Tibial nerve (tissue), 4 donors: ENCODE results near the gene FAM227B. TPM values are rescaled to one million over a fixed set of nuclear protein-coding genes. Genes with fewer than 3 reads are reported as not detected.

Experiments
- DNase-seq, 2 donors: peaks; one replicate each; pipeline ENCODE4 v3.0.0-alpha.2; 2019; ENCODE audit warnings: low spot score in 2 of 2
- H3K27ac ChIP-seq, 4 donors: fragments of 200-600 bp; sonication (generic) in 3 of 4; one replicate each; pipeline ENCODE4 v1.5.1; 2017 to 2019; ENCODE audit warnings: mild to moderate bottlenecking in 1 of 4
- H3K27me3 ChIP-seq, 2 donors: fragments of 200-600 bp; sonication (generic) in 1 of 2; one replicate each; pipeline versions ENCODE4 v1.5.1 to v1.6.0; 2017 to 2019
- H3K36me3 ChIP-seq, 3 donors: fragments of 200-600 bp; sonication (generic); one replicate each; pipeline ENCODE4 v1.5.1; 2018 to 2019
- H3K4me1 ChIP-seq, 4 donors: fragments of 200-600 bp; sonication (generic) in 3 of 4; one replicate each; pipeline ENCODE4 v1.5.1; 2017 to 2019
- H3K4me3 ChIP-seq, 4 donors: fragments of 200-600 bp; sonication (generic) in 3 of 4; one replicate each; pipeline ENCODE4 v1.5.1; 2017 to 2019; ENCODE audit warnings: mild to moderate bottlenecking in 1 of 4, moderate library complexity in 1 of 4
- H3K9me3 ChIP-seq, 4 donors: fragments of 200-600 bp; sonication (generic) in 3 of 4; one replicate each; pipeline ENCODE4 v1.5.1; 2017 to 2019
- EP300 ChIP-seq, 2 donors: sonication (generic); formaldehyde crosslinking; IDR thresholded peaks; one replicate each; pipeline ENCODE4 v1.6.1; 2017; ENCODE audit warnings: antibody characterized with exemption in 2 of 2, mild to moderate bottlenecking in 1 of 2
- POLR2A ChIP-seq, 2 donors: fragments of 450-650 bp; IDR thresholded peaks; one replicate each; pipeline ENCODE4 v1.6.1; 2017; ENCODE audit warnings: antibody characterized with exemption in 2 of 2, mild to moderate bottlenecking in 2 of 2, moderate library complexity in 2 of 2
- WGBS, 2 donors: methylation state at CpG; one replicate each; pipeline ENCODE4 v1.1.5; 2018; 5-methylcytosine and 5-hydroxymethylcytosine counted together
- total RNA-seq, 4 donors: library from RNA; depleted of rRNA; stranded (reverse); fragments of >200 nt; gene quantifications; one replicate each; pipeline ENCODE4 v1.1.0, GENCODE V29; 2016
- TF ChIP-seq, protein P1 (sequence below), 5 experiments: fragments of 200-600 bp in 3 of 5; fragments of 450-650 bp in 2 of 5; sonication (generic) in 3 of 5; IDR thresholded peaks; one replicate each; pipeline ENCODE4 v1.5.1; 2016 to 2019; ENCODE audit warnings: antibody characterized with exemption in 5 of 5, mild to moderate bottlenecking in 3 of 5, moderate library complexity in 2 of 5

FAM227B gene
- total RNA-seq, 4 donors from 2014 or later = 2.1 to 14.2 (median 7.7) TPM

DNA sequence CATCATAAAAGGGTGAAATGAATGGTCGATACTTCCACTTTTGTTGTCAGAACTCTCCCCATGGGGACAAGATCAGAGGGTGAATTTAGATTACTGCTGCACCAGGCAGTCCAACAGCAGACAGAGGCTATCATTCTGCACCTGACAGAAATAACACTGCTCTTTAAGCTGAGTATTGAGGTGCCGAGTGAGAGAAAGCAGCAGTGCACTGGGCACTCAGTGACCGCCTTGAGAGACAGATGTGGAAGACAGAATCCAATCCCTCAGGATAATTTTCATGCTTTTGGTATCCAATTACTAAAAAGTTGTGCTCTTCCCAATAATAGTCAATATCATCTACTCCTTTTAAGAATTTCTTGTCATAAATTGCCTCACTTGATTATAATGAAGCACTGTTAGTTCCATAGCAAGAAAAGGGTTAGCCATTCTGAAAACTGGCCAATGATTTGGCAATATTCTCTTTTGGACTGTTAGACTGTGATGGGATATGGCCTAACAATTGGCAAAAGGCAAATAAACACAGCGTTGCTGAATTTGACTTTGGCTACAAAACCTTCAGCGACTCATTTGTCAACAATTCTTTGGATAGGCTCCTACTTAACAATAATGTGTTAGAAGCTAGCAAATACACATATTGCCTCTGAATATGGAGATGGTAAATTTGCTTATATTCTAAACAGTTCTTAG lies 192.1 kb downstream of the FAM227B start:
- TF ChIP-seq, protein P1, sequence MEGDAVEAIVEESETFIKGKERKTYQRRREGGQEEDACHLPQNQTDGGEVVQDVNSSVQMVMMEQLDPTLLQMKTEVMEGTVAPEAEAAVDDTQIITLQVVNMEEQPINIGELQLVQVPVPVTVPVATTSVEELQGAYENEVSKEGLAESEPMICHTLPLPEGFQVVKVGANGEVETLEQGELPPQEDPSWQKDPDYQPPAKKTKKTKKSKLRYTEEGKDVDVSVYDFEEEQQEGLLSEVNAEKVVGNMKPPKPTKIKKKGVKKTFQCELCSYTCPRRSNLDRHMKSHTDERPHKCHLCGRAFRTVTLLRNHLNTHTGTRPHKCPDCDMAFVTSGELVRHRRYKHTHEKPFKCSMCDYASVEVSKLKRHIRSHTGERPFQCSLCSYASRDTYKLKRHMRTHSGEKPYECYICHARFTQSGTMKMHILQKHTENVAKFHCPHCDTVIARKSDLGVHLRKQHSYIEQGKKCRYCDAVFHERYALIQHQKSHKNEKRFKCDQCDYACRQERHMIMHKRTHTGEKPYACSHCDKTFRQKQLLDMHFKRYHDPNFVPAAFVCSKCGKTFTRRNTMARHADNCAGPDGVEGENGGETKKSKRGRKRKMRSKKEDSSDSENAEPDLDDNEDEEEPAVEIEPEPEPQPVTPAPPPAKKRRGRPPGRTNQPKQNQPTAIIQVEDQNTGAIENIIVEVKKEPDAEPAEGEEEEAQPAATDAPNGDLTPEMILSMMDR (IDR thresholded peaks at IDR 0.05) = no peak
- TF ChIP-seq EP300 (IDR thresholded peaks at IDR 0.05) (peak in 1 of 2 donors; percentile 79), POLR2A (IDR thresholded peaks at IDR 0.05) (no peak)
- no peaks in the 10 kb centered on the region for H3K36me3 ChIP-seq
- H3K27me3 ChIP-seq = no peaks in the 10 kb centered on the region
- H3K4me1 ChIP-seq = peaks cover 0 to 48% (median 0%) of the 10 kb centered on the region in 4 donors
- WGBS, 2 donors = 38 to 60% methylated on average over 5 of the region's 5 CpGs
- H3K9me3 ChIP-seq = no peaks in the 10 kb centered on the region
- H3K4me3 ChIP-seq = peak overlapping the region; percentile 5 to 56 (median 10)
- DNase-seq = peak in 1 of 2 donors; percentile 50
- peak overlapping the region; percentile 6 to 86 (median 46) for H3K27ac ChIP-seq

DNA sequence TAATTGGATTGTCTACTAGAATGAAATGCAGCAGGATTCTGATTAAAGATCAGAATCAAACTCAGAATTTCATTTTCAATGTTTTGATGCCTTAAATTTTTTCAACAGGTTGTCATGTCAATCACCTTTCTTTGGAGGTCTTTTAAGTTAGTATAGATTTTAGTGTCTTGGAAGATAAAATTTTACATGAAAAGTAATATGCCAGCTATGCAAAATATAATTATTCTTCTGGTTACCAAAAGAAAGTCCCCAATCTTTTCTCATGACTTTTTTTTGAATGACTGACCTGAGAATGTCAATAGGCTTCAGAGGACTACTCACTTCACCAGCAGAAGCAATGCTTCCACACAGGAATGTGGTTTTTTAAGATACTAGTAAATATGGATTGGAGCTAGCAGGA lies 193.2 kb downstream of the FAM227B start:
- peaks cover 0 to 40% (median 0%) of the 10 kb centered on the region in 4 donors for H3K4me1 ChIP-seq
- H3K9me3 ChIP-seq = no peaks in the 10 kb centered on the region
- no peaks in the 10 kb centered on the region for H3K36me3 ChIP-seq
- H3K27ac ChIP-seq = peak overlapping the region; percentile 6 to 86 (median 42)
- no peak for DNase-seq
- TF ChIP-seq, protein P1 (IDR thresholded peaks at IDR 0.05) = no peak
- no peak for TF ChIP-seq EP300 (IDR thresholded peaks at IDR 0.05)
- TF ChIP-seq POLR2A (IDR thresholded peaks at IDR 0.05) = no peak
- H3K27me3 ChIP-seq = no peaks in the 10 kb centered on the region
- H3K4me3 ChIP-seq = peak overlapping the region in 2 of 4 donors; percentile 5 to 56

DNA sequence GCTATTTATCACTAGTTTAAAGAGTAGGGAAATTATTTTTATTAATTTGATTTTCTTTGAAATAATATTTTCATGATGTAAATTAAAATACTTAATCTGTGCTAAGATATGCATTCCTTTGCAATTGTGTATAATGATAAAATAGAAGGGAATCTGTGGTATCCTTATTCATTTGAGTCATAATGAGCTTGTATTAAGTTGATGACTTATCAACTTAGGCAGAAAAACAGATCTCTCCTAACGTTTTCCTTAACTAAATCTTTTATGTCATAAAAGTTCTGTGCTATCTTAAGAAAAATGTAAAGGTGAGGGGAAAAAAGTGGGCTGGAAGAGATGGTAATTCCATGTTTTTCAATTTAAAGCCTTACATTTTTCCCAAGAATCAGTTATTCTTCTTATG lies 195.7 kb downstream of the FAM227B start:
- TF ChIP-seq, protein P1 (IDR thresholded peaks at IDR 0.05) = no peak
- TF ChIP-seq POLR2A (IDR thresholded peaks at IDR 0.05) = no peak
- no peak for DNase-seq
- H3K4me1 ChIP-seq = peaks cover 0 to 30% (median 0%) of the 10 kb centered on the region in 4 donors
- no peaks in the 10 kb centered on the region for H3K36me3 ChIP-seq
- H3K4me3 ChIP-seq = peak overlapping the region; percentile 33 to 56 (median 35)
- no peaks in the 10 kb centered on the region for H3K9me3 ChIP-seq
- WGBS, 2 donors = 4 to 12% methylated on average over 1 of the region's 1 CpG
- H3K27me3 ChIP-seq = no peaks in the 10 kb centered on the region
- H3K27ac ChIP-seq = peak overlapping the region; percentile 56 to 86 (median 72)

DNA sequence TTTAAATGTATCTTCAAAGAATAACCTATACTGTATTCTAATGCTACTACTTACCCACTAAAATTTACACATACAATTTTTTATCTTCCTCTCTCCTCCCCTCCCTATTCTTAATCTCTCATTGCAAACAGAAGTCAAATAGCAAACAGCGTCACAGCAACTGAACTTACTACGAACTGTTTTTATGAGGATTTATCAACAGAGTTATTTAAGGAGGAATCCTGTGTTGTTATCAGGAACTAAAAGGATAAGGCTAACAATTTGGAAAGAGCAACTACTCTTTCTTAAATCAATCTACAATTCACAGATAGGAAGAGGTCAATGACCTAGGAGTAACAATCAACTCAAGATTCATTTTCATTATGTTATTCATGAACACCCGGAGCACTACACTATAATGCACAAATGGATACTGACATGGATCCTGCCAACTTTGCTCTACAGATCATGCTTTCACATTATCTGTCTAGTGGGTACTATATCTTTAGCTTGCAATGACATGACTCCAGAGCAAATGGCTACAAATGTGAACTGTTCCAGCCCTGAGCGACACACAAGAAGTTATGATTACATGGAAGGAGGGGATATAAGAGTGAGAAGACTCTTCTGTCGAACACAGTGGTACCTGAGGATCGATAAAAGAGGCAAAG lies 196.6 kb downstream of the FAM227B start:
- TF ChIP-seq POLR2A (IDR thresholded peaks at IDR 0.05) = no peak
- peak in 1 of 2 donors; percentile 40 for TF ChIP-seq EP300 (IDR thresholded peaks at IDR 0.05)
- peaks cover 0 to 21% (median 0%) of the 10 kb centered on the region in 4 donors for H3K4me1 ChIP-seq
- no peaks in the 10 kb centered on the region for H3K36me3 ChIP-seq
- no peaks in the 10 kb centered on the region for H3K27me3 ChIP-seq
- peak overlapping the region; percentile 56 to 86 (median 72) for H3K27ac ChIP-seq
- WGBS, 2 donors = 16 to 20% methylated on average over 6 of the region's 6 CpGs
- no peaks in the 10 kb centered on the region for H3K9me3 ChIP-seq
- DNase-seq = no peak
- peak overlapping the region; percentile 33 to 56 (median 35) for H3K4me3 ChIP-seq

DNA sequence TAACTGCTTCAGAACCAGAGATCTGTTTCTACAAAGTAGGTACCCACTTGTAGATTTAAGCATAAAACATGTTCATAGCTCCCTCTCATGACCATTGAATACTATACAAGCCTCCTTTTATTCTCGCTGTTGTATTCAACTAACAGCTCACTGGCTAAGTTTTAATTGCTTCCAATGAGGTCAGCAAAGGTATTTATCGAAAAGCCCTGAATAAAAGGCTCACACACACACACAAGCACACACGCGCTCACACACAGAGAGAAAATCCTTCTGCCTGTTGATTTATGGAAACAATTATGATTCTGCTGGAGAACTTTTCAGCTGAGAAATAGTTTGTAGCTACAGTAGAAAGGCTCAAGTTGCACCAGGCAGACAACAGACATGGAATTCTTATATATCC lies 197.6 kb downstream of the FAM227B start, which contains the start of gene FGF7:
TSS of gene FGF7 (plus strand) at position 222 of the 400 bp plus-strand sequence. CDS start 1,056 bp downstream, outside the sequence.
- Histone ChIP-seq H3K36me3 (no peaks in the 10 kb centered on the region), H3K27ac (peak within 1 kb of the TSS; percentile 56 to 86 (median 72)), H3K27me3 (no peaks in the 10 kb centered on the region), H3K4me3 (peak within 1 kb of the TSS; percentile 33 to 56 (median 35)), H3K9me3 (no peaks in the 10 kb centered on the region), H3K4me1 (peaks cover 0 to 11% (median 0%) of the 10 kb centered on the region in 4 donors)
- 13 to 17% methylated on average over 4 of the region's 4 CpGs for WGBS, 2 donors
- DNase-seq = peak in 1 of 2 donors; percentile 47
- TF ChIP-seq POLR2A (IDR thresholded peaks at IDR 0.05) (peak; percentile 30 to 45), EP300 (IDR thresholded peaks at IDR 0.05) (peak; percentile 23 to 90)
- TF ChIP-seq, protein P1 (IDR thresholded peaks at IDR 0.05) = peak in 2 of 5 experiments; percentile 10 to 23
